AG04450 (cell line): ENCODE measurements around the gene CYP4F2. TPM values are rescaled to one million over a fixed set of nuclear protein-coding genes. Genes with fewer than 3 reads are reported as not detected.
"Not testable (repeated sequence)": the region's sequence is repeated elsewhere in the genome, so short reads cannot be mapped to it uniquely, and the experiment has no call there.

Experiments used
- CTCF ChIA-PET: fragments of 300-600, 350-600 bp; formaldehyde crosslinking; extraction: SDS; loops from one replicate; lab custom pipeline; 2022; ENCODE audit warnings: antibody characterized with exemption, inconsistent platforms; lab: Charles Lee
- POLR2A ChIA-PET: fragments of 350-600 bp; formaldehyde crosslinking; extraction: SDS; loops from one replicate; lab custom pipeline; 2021; ENCODE audit warnings: antibody characterized with exemption, inconsistent platforms; lab: Yijun Ruan, JAX
- DNase-seq: peaks from one replicate; pipeline ENCODE4 v3.0.0-alpha.2; 2011; ENCODE audit warnings: low read depth, low spot score
- H3K27ac ChIP-seq: one replicate; pipeline ENCODE4 v1.5.1; 2012; ENCODE audit warnings: low read depth, low read length, control low read depth
- H3K27me3 ChIP-seq: one replicate; pipeline ENCODE4 v1.6.0; 2012; ENCODE audit warnings: low read length; ENCODE audit not compliant: control insufficient read depth, insufficient read depth
- H3K4me3 ChIP-seq: 2 replicates; pipeline ENCODE4 v1.5.1; 2011; ENCODE audit warnings: mild to moderate bottlenecking, low read depth, low read length, control low read depth
- H3K9me3 ChIP-seq: 2 replicates; pipeline ENCODE4 v1.5.1; 2012; ENCODE audit warnings: low read length; ENCODE audit not compliant: control insufficient read depth, insufficient read depth
- polyA plus RNA-seq: library from polyadenylated mRNA; depleted of rRNA; stranded (reverse); fragments of >200 nt; gene quantifications from 2 replicates; pipeline ENCODE4 v1.2.3, GENCODE V29; 2011
- TF ChIP-seq, protein P1 (sequence below): IDR thresholded peaks from 2 replicates; pipeline ENCODE4 v1.5.1; 2011; ENCODE audit warnings: low read depth, low read length, control low read depth, inconsistent platforms

CYP4F2 gene
- polyA plus RNA-seq, 1 experiment = not detected

DNA sequence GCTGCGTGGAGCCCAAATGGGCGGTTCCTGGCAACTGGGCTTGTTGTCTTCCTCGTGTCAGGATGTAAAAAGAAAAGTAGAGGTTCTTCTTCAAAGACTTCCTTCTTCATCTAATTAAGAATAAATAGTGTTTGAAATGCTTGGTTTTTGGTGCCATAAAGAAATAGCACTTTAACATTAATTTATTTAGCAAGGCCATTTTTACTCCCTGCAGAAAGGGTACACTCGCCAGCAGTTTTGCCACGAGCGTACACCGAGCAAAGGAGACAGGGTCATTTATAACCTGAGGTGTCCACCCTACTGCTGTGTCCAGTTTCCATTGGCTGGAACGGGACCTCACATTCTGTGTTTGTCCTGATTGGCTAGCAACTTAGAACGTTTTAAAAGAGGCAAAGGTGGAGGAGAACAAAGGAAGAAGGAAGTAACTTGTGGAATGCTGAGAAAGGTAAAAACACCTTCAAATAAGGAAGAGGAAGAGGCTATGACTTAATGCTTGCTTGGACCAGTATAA is 60.6 kb downstream of the CYP4F2 start:
- ChIA-PET POLR2A (no interaction called here), CTCF (no interaction called here)
- H3K27ac ChIP-seq = peak overlapping the region; percentile 98

DNA sequence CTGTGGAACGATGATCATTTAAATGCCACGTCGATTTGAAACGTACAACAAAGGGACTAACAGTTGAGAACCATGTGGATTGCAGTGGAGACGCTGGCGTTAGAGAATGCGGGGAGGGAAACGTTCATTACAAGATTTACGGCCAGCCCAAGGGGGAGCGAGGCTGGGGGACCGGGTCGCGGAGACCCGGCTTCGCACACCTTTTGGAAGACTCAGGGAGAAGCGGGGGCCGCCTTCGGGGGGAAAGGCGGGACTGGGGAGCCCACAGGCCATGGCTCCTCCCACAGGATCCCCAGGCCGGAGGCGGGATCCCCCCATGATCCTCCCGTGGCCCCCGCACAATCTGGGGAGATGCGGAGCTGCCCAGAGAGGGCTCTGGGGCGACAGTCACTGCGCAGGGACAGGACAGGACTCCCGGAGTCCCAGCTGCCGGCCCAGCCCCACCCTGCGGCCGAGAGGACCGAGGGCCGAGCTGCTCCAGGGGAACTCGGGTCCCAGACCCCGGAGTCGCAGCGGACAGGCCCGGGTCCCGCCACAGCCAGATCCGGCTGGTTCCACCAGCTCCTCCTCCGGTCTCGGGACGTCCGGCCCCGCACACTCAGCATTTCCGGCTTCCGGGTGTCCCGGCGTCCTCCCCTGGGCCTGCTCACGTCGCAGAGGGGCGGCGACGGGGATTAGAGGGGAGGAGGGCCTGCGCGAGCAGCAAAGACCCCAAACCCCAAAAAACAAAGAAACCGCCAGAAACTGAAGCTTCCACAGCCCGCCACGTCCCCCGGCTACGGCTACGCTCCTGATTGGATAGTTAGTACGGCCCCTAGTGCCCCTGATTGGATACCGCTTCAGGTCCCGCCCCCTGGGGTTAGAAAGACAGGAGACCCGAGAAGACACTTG is 61.3 kb downstream of the CYP4F2 start:
- H3K27me3 ChIP-seq = no peaks in the 10 kb centered on the region
- H3K27ac ChIP-seq = peak overlapping the region; percentile 98
- DNase-seq = peak; percentile 79
- peaks cover 7% of the 10 kb centered on the region; the same call in 1 of the 2 replicates for H3K9me3 ChIP-seq
- POLR2A ChIA-PET = interaction anchor here (0.6 kb wide), 1 partner anchor 1634 kb away, joined by 3 read pairs; no protein-coding TSS in a partner anchor
- TF ChIP-seq, protein P1, sequence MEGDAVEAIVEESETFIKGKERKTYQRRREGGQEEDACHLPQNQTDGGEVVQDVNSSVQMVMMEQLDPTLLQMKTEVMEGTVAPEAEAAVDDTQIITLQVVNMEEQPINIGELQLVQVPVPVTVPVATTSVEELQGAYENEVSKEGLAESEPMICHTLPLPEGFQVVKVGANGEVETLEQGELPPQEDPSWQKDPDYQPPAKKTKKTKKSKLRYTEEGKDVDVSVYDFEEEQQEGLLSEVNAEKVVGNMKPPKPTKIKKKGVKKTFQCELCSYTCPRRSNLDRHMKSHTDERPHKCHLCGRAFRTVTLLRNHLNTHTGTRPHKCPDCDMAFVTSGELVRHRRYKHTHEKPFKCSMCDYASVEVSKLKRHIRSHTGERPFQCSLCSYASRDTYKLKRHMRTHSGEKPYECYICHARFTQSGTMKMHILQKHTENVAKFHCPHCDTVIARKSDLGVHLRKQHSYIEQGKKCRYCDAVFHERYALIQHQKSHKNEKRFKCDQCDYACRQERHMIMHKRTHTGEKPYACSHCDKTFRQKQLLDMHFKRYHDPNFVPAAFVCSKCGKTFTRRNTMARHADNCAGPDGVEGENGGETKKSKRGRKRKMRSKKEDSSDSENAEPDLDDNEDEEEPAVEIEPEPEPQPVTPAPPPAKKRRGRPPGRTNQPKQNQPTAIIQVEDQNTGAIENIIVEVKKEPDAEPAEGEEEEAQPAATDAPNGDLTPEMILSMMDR = no peak
- CTCF ChIA-PET = no interaction called here
- peak overlapping the region; percentile 77 for H3K4me3 ChIP-seq

More for the DNA sequence above, 60.6 kb downstream of the CYP4F2 start:
- peaks cover 7% of the 10 kb centered on the region; the same call in 1 of the 2 replicates for H3K9me3 ChIP-seq
- no peak for DNase-seq
- peak overlapping the region; percentile 77 for H3K4me3 ChIP-seq
- H3K27me3 ChIP-seq = no peaks in the 10 kb centered on the region
- TF ChIP-seq, protein P1 = no peak

DNA sequence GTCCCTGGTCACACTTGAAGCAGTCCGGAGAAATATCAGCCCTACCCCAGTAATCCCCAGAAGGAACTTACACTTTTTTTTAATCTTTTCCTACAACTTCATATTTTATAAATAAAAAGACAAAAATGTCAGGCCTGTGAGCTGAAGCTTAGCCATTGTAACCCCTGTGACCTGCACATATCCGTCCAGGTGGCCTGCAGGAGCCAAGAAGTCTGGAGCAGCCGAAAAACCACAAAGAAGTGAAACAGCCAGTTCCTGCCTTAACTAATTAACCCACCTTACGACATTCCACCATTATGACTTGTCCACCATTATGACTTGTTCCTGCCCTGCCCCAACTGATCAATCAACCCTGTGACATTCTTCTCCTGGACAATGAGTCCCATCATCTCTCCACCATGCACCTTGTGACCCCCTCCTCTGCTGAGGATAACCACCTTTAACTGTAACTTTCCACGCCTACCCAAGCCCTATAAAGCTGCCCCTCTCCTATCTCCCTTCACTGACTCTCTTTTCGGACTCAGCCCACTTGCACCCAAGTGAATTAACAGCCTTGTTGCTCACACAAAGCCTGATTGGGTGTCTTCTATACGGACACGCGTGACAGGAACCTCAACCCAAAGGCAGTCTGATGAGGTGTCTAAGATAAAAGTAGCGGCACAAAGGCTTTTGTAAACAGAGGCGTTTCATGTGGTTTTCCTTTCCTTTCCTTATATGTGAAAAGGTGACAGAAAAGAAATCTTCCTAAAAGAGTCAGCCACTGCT is 62.1 kb downstream of the CYP4F2 start:
- POLR2A ChIA-PET, H3K9me3 ChIP-seq, DNase-seq, H3K27me3 ChIP-seq, CTCF ChIA-PET: not testable (repeated sequence)
- peak overlapping the region; percentile 77 for H3K4me3 ChIP-seq
- peak overlapping the region; percentile 98 for H3K27ac ChIP-seq

DNA sequence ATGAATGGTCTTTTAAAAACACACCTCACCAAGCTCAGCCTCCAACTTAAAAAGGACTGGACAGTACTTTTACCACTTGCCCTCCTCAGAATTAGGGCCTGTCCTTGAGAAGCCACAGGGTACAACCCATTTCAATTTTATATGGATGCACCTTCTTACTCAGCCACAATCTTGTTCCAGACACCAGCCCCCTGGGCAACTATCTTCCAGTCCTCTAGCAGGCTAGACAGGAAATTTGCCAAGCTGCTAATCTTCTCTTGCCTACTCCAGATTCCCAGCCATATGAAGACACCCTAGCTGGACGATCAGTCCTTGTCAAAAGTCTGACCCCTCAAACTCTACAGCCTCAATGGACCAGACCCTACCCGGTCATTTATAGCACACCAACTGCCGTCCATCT is 63.6 kb downstream of the CYP4F2 start:
- DNase-seq, CTCF ChIA-PET, H3K9me3 ChIP-seq, H3K27ac ChIP-seq, H3K4me3 ChIP-seq, POLR2A ChIA-PET, H3K27me3 ChIP-seq: not testable (repeated sequence)

DNA sequence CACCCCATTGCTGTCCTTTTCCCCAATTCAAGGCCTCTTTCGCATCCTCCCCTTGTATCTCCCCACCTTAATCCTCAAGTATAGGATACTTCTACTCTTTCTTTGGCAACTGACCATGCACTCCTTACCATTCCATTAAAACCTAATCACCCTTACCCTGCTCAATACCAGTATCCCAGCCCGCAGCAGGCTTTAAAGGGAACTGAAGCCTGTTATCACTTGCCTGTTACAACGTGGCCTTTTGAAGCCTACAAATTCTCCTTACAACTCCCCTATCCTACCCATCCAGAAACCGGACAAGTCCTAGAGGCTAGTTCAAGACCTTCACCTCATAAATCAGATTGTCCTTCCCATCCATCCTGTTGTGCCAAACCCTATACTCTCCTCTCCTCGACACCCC is 66.2 kb downstream of the CYP4F2 start:
- Histone ChIP-seq H3K9me3 (peaks cover 4% of the 10 kb centered on the region; the same call in 1 of the 2 replicates), H3K27ac (no peak overlapping the region), H3K27me3 (peaks cover 2% of the 10 kb centered on the region), H3K4me3 (no peak overlapping the region)
- TF ChIP-seq, protein P1 = no peak
- ChIA-PET POLR2A (no interaction called here), CTCF (no interaction called here)
- DNase-seq = no peak
